H9 (cell line): ENCODE results near the gene HMGN4. TPM values are rescaled to one million over a fixed set of nuclear protein-coding genes. Genes with fewer than 3 reads are reported as not detected.
A peak's percentile ranks its signal among the peaks of the same experiment; 100 is the strongest.

Experiments
- DNase-seq: peaks from one replicate; pipeline ENCODE4 v3.0.0-alpha.2; 2017
- H2AFZ ChIP-seq: one replicate; pipeline ENCODE4 v1.6.1; 2013; ENCODE audit warnings: mild to moderate bottlenecking, low read length, control low read depth, moderate library complexity
- H2AK5ac ChIP-seq: 2 replicates; pipeline ENCODE4 v1.6.1; 2013; ENCODE audit warnings: low read length, control low read depth, mixed read lengths; ENCODE audit not compliant: insufficient read length
- H2BK120ac ChIP-seq: one replicate; pipeline ENCODE4 v1.6.1; 2013; ENCODE audit warnings: low read depth, mild to moderate bottlenecking, low read length, control low read depth, inconsistent platforms; ENCODE audit not compliant: poor library complexity, severe bottlenecking
- H2BK12ac ChIP-seq: 2 replicates; pipeline ENCODE4 v1.6.1; 2013; ENCODE audit warnings: low read length, control low read depth, mixed read lengths, low read depth; ENCODE audit not compliant: insufficient read length
- H2BK15ac ChIP-seq: 2 replicates; pipeline ENCODE4 v1.6.1; 2013; ENCODE audit warnings: low read depth, low read length, control low read depth
- H2BK20ac ChIP-seq: one replicate; pipeline ENCODE4 v1.6.1; 2013; ENCODE audit warnings: low read depth, mild to moderate bottlenecking, low read length, control low read depth, inconsistent platforms; ENCODE audit not compliant: poor library complexity, severe bottlenecking
- H2BK5ac ChIP-seq: 2 replicates; pipeline ENCODE4 v1.6.1; 2013; ENCODE audit warnings: low read length, control low read depth, mixed read lengths; ENCODE audit not compliant: insufficient read length
- H3K14ac ChIP-seq: 2 replicates; pipeline ENCODE4 v1.6.1; 2013; ENCODE audit warnings: low read length, control low read depth; ENCODE audit not compliant: insufficient read depth
- H3K18ac ChIP-seq: 2 replicates; pipeline ENCODE4 v1.6.1; 2013; ENCODE audit warnings: low read depth, mild to moderate bottlenecking, mixed read lengths, low read length, control low read depth; ENCODE audit not compliant: insufficient read length
- H3K23ac ChIP-seq: 2 replicates; pipeline ENCODE4 v1.6.1; 2013; ENCODE audit warnings: low read length, control low read depth, mixed read lengths, low read depth; ENCODE audit not compliant: insufficient read length
- H3K23me2 ChIP-seq: 2 replicates; pipeline ENCODE4 v1.6.1; 2013; ENCODE audit warnings: low read depth, mild to moderate bottlenecking, mixed read lengths, low read length, control low read depth; ENCODE audit not compliant: insufficient read length, poor library complexity, severe bottlenecking
- H3K27ac ChIP-seq: 2 replicates; pipeline ENCODE4 v1.5.1; 2013; ENCODE audit warnings: low read length, control low read depth, mixed read lengths, low read depth; ENCODE audit not compliant: insufficient read length
- H3K27me3 ChIP-seq: 2 replicates; pipeline ENCODE4 v1.6.1; 2013; ENCODE audit warnings: low read length, control low read depth, inconsistent platforms; ENCODE audit not compliant: insufficient read depth
- H3K4ac ChIP-seq: 2 replicates; pipeline ENCODE4 v1.6.1; 2013; ENCODE audit warnings: low read depth, mild to moderate bottlenecking, control low read depth, inconsistent platforms, low read length, moderate library complexity
- H3K4me1 ChIP-seq: 2 replicates; pipeline ENCODE4 v1.6.1; 2013; ENCODE audit warnings: low read length, control low read depth, inconsistent platforms; ENCODE audit not compliant: insufficient read depth
- H3K4me2 ChIP-seq: 2 replicates; pipeline ENCODE4 v1.6.1; 2013; ENCODE audit warnings: low read length, control low read depth, mixed read lengths; ENCODE audit not compliant: insufficient read length, insufficient read depth
- H3K56ac ChIP-seq: 2 replicates; pipeline ENCODE4 v1.6.1; 2013; ENCODE audit warnings: low read depth, mild to moderate bottlenecking, mixed read lengths, low read length, control low read depth; ENCODE audit not compliant: insufficient read length
- H3K79me1 ChIP-seq: 2 replicates; pipeline ENCODE4 v1.6.1; 2013; ENCODE audit warnings: low read depth, mild to moderate bottlenecking, moderate library complexity, low read length, control low read depth, inconsistent platforms; ENCODE audit not compliant: insufficient read depth, poor library complexity, severe bottlenecking
- H3K79me2 ChIP-seq: 2 replicates; pipeline ENCODE4 v1.6.1; 2013; ENCODE audit warnings: low read length, control low read depth, inconsistent platforms; ENCODE audit not compliant: insufficient read depth
- H3K9ac ChIP-seq: 2 replicates; pipeline ENCODE4 v1.6.1; 2013; ENCODE audit warnings: low read length, control low read depth, mixed read lengths; ENCODE audit not compliant: insufficient read length; ENCODE audit errors: extremely low read depth
- H3K9me3 ChIP-seq: one replicate; pipeline ENCODE4 v1.6.1; 2013; ENCODE audit warnings: low read depth, low read length, inconsistent platforms; ENCODE audit not compliant: control insufficient read depth
- H3T11ph ChIP-seq: one replicate; pipeline ENCODE4 v1.6.1; 2013; ENCODE audit warnings: mild to moderate bottlenecking, low read length, control low read depth, inconsistent platforms
- H4K20me1 ChIP-seq: one replicate; pipeline ENCODE4 v1.6.1; 2013; ENCODE audit not compliant: control insufficient read depth, insufficient read length, insufficient read depth
- H4K5ac ChIP-seq: 2 replicates; pipeline ENCODE4 v1.6.1; 2013; ENCODE audit warnings: low read depth, mild to moderate bottlenecking, mixed read lengths, low read length, control low read depth; ENCODE audit not compliant: insufficient read length
- H4K8ac ChIP-seq: replicated peaks from 2 replicates; pipeline ENCODE4 v1.6.1; 2013; ENCODE audit warnings: low read length, control low read depth, mixed read lengths, low read depth; ENCODE audit not compliant: insufficient read length
- H4K91ac ChIP-seq: 2 replicates; pipeline ENCODE4 v1.6.1; 2013; ENCODE audit warnings: low read depth, mild to moderate bottlenecking, moderate library complexity, mixed read lengths, low read length, control low read depth; ENCODE audit not compliant: insufficient read length
- H3K27ac Mint-ChIP-seq, 3 experiments: 2 replicates in 2 of 3; 3 replicates in 1 of 3; pipeline ENCODE4 v1.8.0; 2020 to 2021; ENCODE audit warnings: mixed read lengths in 3 of 3, mild to moderate bottlenecking in 1 of 3, moderate library complexity in 1 of 3
- H3K27me3 Mint-ChIP-seq: 2 replicates; pipeline ENCODE4 v1.8.0; 2021; ENCODE audit warnings: low read depth, mild to moderate bottlenecking, moderate library complexity, mixed read lengths
- H3K36me3 Mint-ChIP-seq, 3 experiments: 2 replicates in 2 of 3; 3 replicates in 1 of 3; pipeline ENCODE4 v1.8.0; 2020 to 2021; ENCODE audit warnings: low read depth in 3 of 3, mixed read lengths in 3 of 3; ENCODE audit not compliant: insufficient read depth in 1 of 3
- H3K4me1 Mint-ChIP-seq, 2 experiments: 2 replicates each; pipeline ENCODE4 v1.8.0; 2020; ENCODE audit warnings: mixed read lengths in 2 of 2
- H3K4me3 Mint-ChIP-seq, 2 experiments: 2 replicates in 1 of 2; 3 replicates in 1 of 2; pipeline ENCODE4 v1.8.0; 2020 to 2021; ENCODE audit warnings: mild to moderate bottlenecking in 2 of 2, mixed read lengths in 2 of 2, moderate library complexity in 1 of 2
- H3K9me3 Mint-ChIP-seq, 2 experiments: 2 replicates in 1 of 2; 3 replicates in 1 of 2; pipeline ENCODE4 v1.8.0; 2020; ENCODE audit warnings: mild to moderate bottlenecking in 2 of 2, mixed read lengths in 2 of 2, moderate library complexity in 1 of 2
- WGBS: extraction: QIAGEN DNeasy Blood & Tissue Kit; methylation state at CpG from one replicate; pipeline ENCODE4 v1.1.7; 2013; ENCODE audit warnings: missing lambda C conversion rate, low lambda C conversion rate, mixed read lengths; ENCODE audit not compliant: insufficient read length; ENCODE audit errors: extremely low coverage; 5-methylcytosine and 5-hydroxymethylcytosine counted together
- total RNA-seq: library from RNA; stranded (reverse); gene quantifications from 2 replicates; pipeline ENCODE4 v1.2.1, GENCODE V29; 2021
- TF ChIP-seq, protein P1 (sequence below): fragments of 200-600 bp; sonication (generic); conservative IDR thresholded peaks from 3 replicates; pipeline ENCODE4 v1.8.0; 2021; ENCODE audit warnings: antibody characterized with exemption, mild to moderate bottlenecking

The HMGN4 gene
- total RNA-seq, 1 experiment from 2014 or later, result 50.4 TPM

GRCh38 chr6:26578741-26579140 lies 40.6 kb downstream of the HMGN4 start:
- Mint-ChIP-seq H3K4me3 (peak overlapping the region in 1 of 2 experiments; percentile 39; a peak in 3 of 5 replicates), H3K4me1 (peaks cover 8 to 9% of the 10 kb centered on the region in 2 experiments), H3K9me3 (peaks cover 7 to 11% of the 10 kb centered on the region in 2 experiments; a peak in 4 of 5 replicates), H3K27ac (no peak overlapping the region), H3K27me3 (peaks cover 33% of the 10 kb centered on the region), H3K36me3 (no peaks in the 10 kb centered on the region)
- Histone ChIP-seq H3K4me1 (no peaks in the 10 kb centered on the region), H3K18ac (no peak overlapping the region), H2BK120ac (no peak overlapping the region), H3K56ac (no peak overlapping the region), H3K27me3 (no peaks in the 10 kb centered on the region), H3K27ac (no peak overlapping the region), H2AK5ac (no peak overlapping the region), H3K23ac (no peak overlapping the region), H2BK20ac (no peak overlapping the region), H2BK12ac (no peak overlapping the region), H3K9ac (no peak overlapping the region), H3K14ac (no peak overlapping the region), H4K20me1 (no peaks in the 10 kb centered on the region), H4K5ac (no peak overlapping the region), H3T11ph (no peak overlapping the region), H3K4ac (no peak overlapping the region), H3K79me1 (no peaks in the 10 kb centered on the region), H3K4me2 (no peak overlapping the region), H3K23me2 (peaks cover 3% of the 10 kb centered on the region), H4K8ac (no peak overlapping the region), H3K79me2 (no peaks in the 10 kb centered on the region), H4K91ac (no peak overlapping the region), H2BK5ac (no peak overlapping the region), H3K9me3 (no peaks in the 10 kb centered on the region), H2AFZ (no peak overlapping the region), H2BK15ac (no peak overlapping the region)
- no CpG with 5 or more reads among the region's 1 CpG for WGBS
- TF ChIP-seq, protein P1, sequence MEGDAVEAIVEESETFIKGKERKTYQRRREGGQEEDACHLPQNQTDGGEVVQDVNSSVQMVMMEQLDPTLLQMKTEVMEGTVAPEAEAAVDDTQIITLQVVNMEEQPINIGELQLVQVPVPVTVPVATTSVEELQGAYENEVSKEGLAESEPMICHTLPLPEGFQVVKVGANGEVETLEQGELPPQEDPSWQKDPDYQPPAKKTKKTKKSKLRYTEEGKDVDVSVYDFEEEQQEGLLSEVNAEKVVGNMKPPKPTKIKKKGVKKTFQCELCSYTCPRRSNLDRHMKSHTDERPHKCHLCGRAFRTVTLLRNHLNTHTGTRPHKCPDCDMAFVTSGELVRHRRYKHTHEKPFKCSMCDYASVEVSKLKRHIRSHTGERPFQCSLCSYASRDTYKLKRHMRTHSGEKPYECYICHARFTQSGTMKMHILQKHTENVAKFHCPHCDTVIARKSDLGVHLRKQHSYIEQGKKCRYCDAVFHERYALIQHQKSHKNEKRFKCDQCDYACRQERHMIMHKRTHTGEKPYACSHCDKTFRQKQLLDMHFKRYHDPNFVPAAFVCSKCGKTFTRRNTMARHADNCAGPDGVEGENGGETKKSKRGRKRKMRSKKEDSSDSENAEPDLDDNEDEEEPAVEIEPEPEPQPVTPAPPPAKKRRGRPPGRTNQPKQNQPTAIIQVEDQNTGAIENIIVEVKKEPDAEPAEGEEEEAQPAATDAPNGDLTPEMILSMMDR, result no peak
- DNase-seq, result no peak
